AG09319 (cell line): ENCODE measurements around the gene SPX.

Experiments used
- DNase-seq: peaks from one replicate; pipeline ENCODE4 v3.0.0-alpha.2; 2010; ENCODE audit warnings: low read depth; ENCODE audit errors: extremely low read depth
- CTCF ChIP-seq: IDR thresholded peaks from 2 replicates; pipeline ENCODE4 v1.5.1; 2011; ENCODE audit warnings: low read depth, mild to moderate bottlenecking, inconsistent platforms, low read length, moderate library complexity

Gene SPX

GRCh38 chr12:21562859-21563258, 36.8 kb downstream of the SPX start:
- TF ChIP-seq CTCF, result no peak
- no peak for DNase-seq

GRCh38 chr12:21566223-21566906, 40.3 kb downstream of the SPX start:
- DNase-seq, result no peak

GRCh38 chr12:21566907-21567394, 40.9 kb downstream of the SPX start:
- no peak for DNase-seq
- no peak for TF ChIP-seq CTCF

More at GRCh38 chr12:21566223-21566906, 40.3 kb downstream of the SPX start:
- no peak for TF ChIP-seq CTCF

GRCh38 chr12:21568115-21568514, 42.0 kb downstream of the SPX start:
- TF ChIP-seq CTCF, result no peak
- DNase-seq, result no peak

GRCh38 chr12:21571046-21571445, 45.0 kb downstream of the SPX start:
- TF ChIP-seq CTCF, result no peak
- DNase-seq, result no peak

- no peak for DNase-seq
- no peak for TF ChIP-seq CTCF
These were observed 47.8 kb downstream of the SPX start for GRCh38 chr12:21573733-21574358.

- TF ChIP-seq CTCF, result no peak
- DNase-seq, result no peak
These were observed 50.3 kb downstream of the SPX start for GRCh38 chr12:21576431-21576830.
